Astrocyte of the cerebellum (primary cell): ENCODE results near the gene POLR2I.

Source experiments
- DNase-seq: peaks from one replicate; pipeline ENCODE4 v3.0.0-alpha.2; 2011; ENCODE audit warnings: low read depth
- H3K4me3 ChIP-seq: 2 replicates; pipeline ENCODE4 v1.5.1; 2011; ENCODE audit warnings: mild to moderate bottlenecking, low read depth, low read length, moderate library complexity
- CTCF ChIP-seq: IDR thresholded peaks from 2 replicates; pipeline ENCODE4 v1.5.1; 2012; ENCODE audit warnings: low read length, low read depth, moderate library complexity, mild to moderate bottlenecking; ENCODE audit errors: missing control alignments
- in situ Hi-C: cut with HindIII; loops from 2 replicates; pipeline ENCODE4 v1.10.0; 2017; ENCODE audit warnings: low sequenced_read_pairs

The POLR2I gene

GRCh38 chr19:36114721-36115452, at the start of gene POLR2I:
TSS of gene POLR2I (minus strand) at chr19:36114875. CDS start at chr19:36114856, 19 bp downstream.
- DNase-seq: peak; percentile 100
- TF ChIP-seq CTCF: no peak
- in situ Hi-C loops: no loop called here
- H3K4me3 ChIP-seq: peak within 1 kb of the TSS; percentile 96

- DNase-seq: no peak
- TF ChIP-seq CTCF: no peak
- no peak overlapping the region for H3K4me3 ChIP-seq
- in situ Hi-C loops: no loop called here
Observed at GRCh38 chr19:36163813-36164212, 49.1 kb upstream of the POLR2I start.

- no peak for DNase-seq
- in situ Hi-C loops: no loop called here
- no peak overlapping the region for H3K4me3 ChIP-seq
- no peak for TF ChIP-seq CTCF
Observed at GRCh38 chr19:36160821-36161596, 46.3 kb upstream of the POLR2I start.

- no peak for DNase-seq
- in situ Hi-C loops: no loop called here
- TF ChIP-seq CTCF: no peak
- H3K4me3 ChIP-seq: no peak overlapping the region
Observed at GRCh38 chr19:36153126-36153525, 38.5 kb upstream of the POLR2I start.

- no peak within 1 kb of the TSS for H3K4me3 ChIP-seq
- no peak for DNase-seq
- TF ChIP-seq CTCF: no peak
- in situ Hi-C loops: no loop called here
Observed at GRCh38 chr19:36152352-36153091, 37.8 kb upstream of the POLR2I start, which contains the start of gene COX7A1. TSS of gene COX7A1 (minus strand) at chr19:36152447. CDS start at chr19:36152407, 40 bp downstream.

GRCh38 chr19:36152019-36152351, 37.3 kb upstream of the POLR2I start:
- DNase-seq: no peak
- no peak for TF ChIP-seq CTCF
- in situ Hi-C loops: no loop called here
- no peak overlapping the region for H3K4me3 ChIP-seq
